ENCODE measurements around the gene MEP1B.

The MEP1B gene

GRCh38 chr18:32267463-32267862 is 77.6 kb downstream of the MEP1B start:
- DNase-seq (ENCODE audit: low spot score) = no peak

All from iPS-NIHi11 (cell line).